SK-N-SH (cell line): ENCODE results near the gene KDM5C. TPM values are rescaled to one million over a fixed set of nuclear protein-coding genes. Genes with fewer than 3 reads are reported as not detected.

Experiments
- CTCF ChIA-PET: fragments of 300-600, 350-600 bp; formaldehyde crosslinking; extraction: SDS; loops from one replicate; lab custom pipeline; 2021; lab: Yijun Ruan, JAX
- POLR2A ChIA-PET: fragments of 350-600 bp; sonication (Branson Sonifier 250); formaldehyde crosslinking; extraction: SDS; loops from one replicate; lab custom pipeline; 2020; ENCODE audit warnings: antibody characterized with exemption, inconsistent platforms; lab: Yijun Ruan, JAX
- DNase-seq: peaks from one replicate; pipeline ENCODE4 v3.0.0; 2012
- H2AFZ ChIP-seq: fragments of 200-600 bp; sonication (generic); 2 replicates; pipeline ENCODE4 v1.8.1; 2016; ENCODE audit warnings: antibody characterized with exemption, mild to moderate bottlenecking, low read depth
- H3F3A ChIP-seq: fragments of 200-600 bp; sonication (generic); replicated peaks from 2 replicates; pipeline ENCODE3; 2016; ENCODE audit warnings: antibody characterized with exemption, mild to moderate bottlenecking; ENCODE audit not compliant: insufficient read depth
- H3K27ac ChIP-seq, 2 experiments: fragments of 200-500 bp in 1 of 2; fragments of 200-600 bp in 1 of 2; sonication (Bioruptor generic) in 1 of 2; sonication (generic), shearing (Covaris generic) in 1 of 2; 2 replicates each; pipeline versions ENCODE4 v1.5.1 to v1.6.1; 2014 to 2016; ENCODE audit warnings: low read depth in 2 of 2, inconsistent platforms in 1 of 2, low read length in 1 of 2, mild to moderate bottlenecking in 1 of 2, mixed read lengths in 1 of 2
- H3K27me3 ChIP-seq: fragments of 200-600 bp; sonication (generic), shearing (Covaris generic); 2 replicates; pipeline ENCODE4 v1.6.1; 2016; ENCODE audit warnings: mixed run types; ENCODE audit not compliant: insufficient read depth
- H3K36me3 ChIP-seq, 2 experiments: fragments of 200-500 bp in 1 of 2; fragments of 200-600 bp in 1 of 2; sonication (Bioruptor generic) in 1 of 2; sonication (generic) in 1 of 2; replicated peaks in 1 of 2; 2 replicates each; pipeline versions ENCODE3 to v1.5.1; 2014 to 2016; ENCODE audit warnings: low read length in 1 of 2, mild to moderate bottlenecking in 1 of 2; ENCODE audit not compliant: insufficient read depth in 2 of 2, control insufficient read depth in 1 of 2
- H3K4me1 ChIP-seq, 2 experiments: fragments of 200-500 bp in 1 of 2; fragments of 200-600 bp in 1 of 2; sonication (Bioruptor generic) in 1 of 2; sonication (generic), shearing (Covaris generic) in 1 of 2; 2 replicates each; pipeline versions ENCODE4 v1.5.1 to v1.6.1; 2014 to 2016; ENCODE audit warnings: low read depth in 1 of 2, low read length in 1 of 2, mixed run types in 1 of 2; ENCODE audit not compliant: insufficient read depth in 2 of 2, control insufficient read depth in 1 of 2
- H3K4me2 ChIP-seq: fragments of 200-600 bp; sonication (generic), shearing (Covaris generic); 2 replicates; pipeline ENCODE4 v1.6.1; 2017; ENCODE audit warnings: mixed run types
- H3K4me3 ChIP-seq, 2 experiments: fragments of 200-500 bp in 1 of 2; fragments of 200-600 bp in 1 of 2; sonication (Bioruptor generic) in 1 of 2; sonication (generic), shearing (Covaris generic) in 1 of 2; 2 replicates each; pipeline versions ENCODE4 v1.5.1 to v1.8.1; 2014 to 2016; ENCODE audit warnings: low read depth in 2 of 2, inconsistent platforms in 1 of 2, low read length in 1 of 2, mild to moderate bottlenecking in 1 of 2, mixed read lengths in 1 of 2, moderate library complexity in 1 of 2
- H3K79me2 ChIP-seq: fragments of 200-600 bp; sonication (generic); 2 replicates; pipeline ENCODE4 v1.8.1; 2017; ENCODE audit warnings: mild to moderate bottlenecking; ENCODE audit not compliant: insufficient read depth
- H3K9ac ChIP-seq: fragments of 200-600 bp; sonication (generic); 2 replicates; pipeline ENCODE4 v1.6.1; 2017; ENCODE audit warnings: mixed run types
- H3K9me2 ChIP-seq: fragments of 200-600 bp; sonication (generic); 2 replicates; pipeline ENCODE4 v1.6.1; 2017; ENCODE audit warnings: mixed run types
- H3K9me3 ChIP-seq: fragments of 200-600 bp; sonication (generic); 2 replicates; pipeline ENCODE4 v1.6.1; 2017; ENCODE audit warnings: mixed run types, mild to moderate bottlenecking, moderate library complexity
- H4K20me1 ChIP-seq: fragments of 200-600 bp; sonication (generic); 2 replicates; pipeline ENCODE4 v1.6.1; 2017; ENCODE audit warnings: mild to moderate bottlenecking, mixed run types; ENCODE audit not compliant: insufficient read depth
- EP300 ChIP-seq, 2 experiments: IDR thresholded peaks; 2 replicates each; pipeline versions ENCODE4 v1.4.0 to v1.6.1; 2012; ENCODE audit warnings: borderline replicate concordance in 1 of 2, low read depth in 1 of 2, low read length in 1 of 2
- EZH2phosphoT487 ChIP-seq: fragments of 200-600 bp; sonication (generic); IDR thresholded peaks from 2 replicates; pipeline ENCODE4 v1.6.1; 2017; ENCODE audit warnings: low read depth, mixed run types, mild to moderate bottlenecking, antibody characterized with exemption, moderate library complexity, borderline replicate concordance
- FOSL2 ChIP-seq: IDR thresholded peaks from 2 replicates; pipeline ENCODE4 v1.4.0; 2012; ENCODE audit warnings: low read depth, mild to moderate bottlenecking, moderate library complexity, borderline replicate concordance
- GABPA ChIP-seq: IDR thresholded peaks from 2 replicates; pipeline ENCODE4 v1.4.0; 2012; ENCODE audit warnings: low read depth, mild to moderate bottlenecking
- GATA2 ChIP-seq: sonication (generic); formaldehyde crosslinking; IDR thresholded peaks from 2 replicates; pipeline ENCODE4 v1.5.0; 2020; ENCODE audit warnings: mild to moderate bottlenecking, missing genetic modification reagents
- JUND ChIP-seq: IDR thresholded peaks from 2 replicates; pipeline ENCODE4 v1.4.0; 2012
- MAX ChIP-seq: IDR thresholded peaks from 2 replicates; pipeline ENCODE4 v1.4.0; 2012; ENCODE audit warnings: low read depth
- MXI1 ChIP-seq: IDR thresholded peaks from 2 replicates; pipeline ENCODE4 v1.6.1; 2012; ENCODE audit warnings: mild to moderate bottlenecking, low read depth, low read length, improper control_type of control experiment
- PBX3 ChIP-seq: IDR thresholded peaks from 2 replicates; pipeline ENCODE4; 2012
- RCOR1 ChIP-seq: fragments of 150-350 bp; IDR thresholded peaks from 2 replicates; pipeline ENCODE4 v1.6.1; 2017; ENCODE audit warnings: antibody characterized with exemption, low read length
- REST ChIP-seq: IDR thresholded peaks from 2 replicates; pipeline ENCODE4 v1.6.1; 2012; ENCODE audit warnings: mild to moderate bottlenecking, low read depth, low read length, moderate library complexity
- RXRA ChIP-seq: IDR thresholded peaks from 2 replicates; pipeline ENCODE4 v1.4.0; 2012; ENCODE audit warnings: low read depth, mild to moderate bottlenecking, borderline replicate concordance
- SIN3A ChIP-seq: IDR thresholded peaks from 2 replicates; pipeline ENCODE4 v1.6.1; 2012; ENCODE audit warnings: low read depth, mild to moderate bottlenecking, low read length, moderate library complexity, borderline replicate concordance
- SMC3 ChIP-seq: IDR thresholded peaks from 2 replicates; pipeline ENCODE4 v1.6.1; 2012; ENCODE audit warnings: low read depth, low read length, improper control_type of control experiment
- TEAD4 ChIP-seq: IDR thresholded peaks from 2 replicates; pipeline ENCODE4 v1.4.0; 2012; ENCODE audit warnings: mild to moderate bottlenecking, borderline replicate concordance; ENCODE audit not compliant: insufficient read depth
- USF1 ChIP-seq: IDR thresholded peaks from 2 replicates; pipeline ENCODE4 v1.4.0; 2012; ENCODE audit warnings: low read depth, borderline replicate concordance
- WGBS: methylation state at CpG from one replicate; pipeline ENCODE4 v1.1.6; 2017; ENCODE audit warnings: low lambda C conversion rate; 5-methylcytosine and 5-hydroxymethylcytosine counted together
- polyA plus RNA-seq, 3 experiments: library from polyadenylated mRNA; depleted of rRNA; stranded (reverse); fragments of >200 nt; gene quantifications; 2 replicates each; pipeline ENCODE4 v1.2.3, GENCODE V29; 2012

KDM5C gene
- polyA plus RNA-seq, 1 of the 3 experiments (the other 2 are of a cell fraction): 76.6 TPM

- CTCF ChIA-PET: interaction anchor here (1.2 kb wide), 1 partner anchor 17 kb away, joined by 3 read pairs; no protein-coding TSS in a partner anchor
- Histone ChIP-seq H3K4me3 (no peak overlapping the region), H3K4me2 (no peak overlapping the region), H3K4me1 (no peaks in the 10 kb centered on the region; a peak in 1 of 4 replicates), H2AFZ (no peak overlapping the region), H3K79me2 (no peaks in the 10 kb centered on the region; the same call in 1 of the 2 replicates), H3K9me2 (no peaks in the 10 kb centered on the region), H3K27ac (no peak overlapping the region)
- no peak for DNase-seq
- WGBS: 54% methylated on average over 5 of the region's 5 CpGs
- TF ChIP-seq EZH2phosphoT487 (no peak), REST (peak; percentile 63; the same call in 1 of the 2 replicates)
- TF ChIP-seq, all 33 proteins: peak for 1
- no peaks in the 10 kb centered on the region for H3F3A ChIP-seq
- peaks cover 14% of the 10 kb centered on the region; the same call in 1 of the 2 replicates for H3K27me3 ChIP-seq
- no peaks in the 10 kb centered on the region for H3K9me3 ChIP-seq
- POLR2A ChIA-PET: no interaction called here
- H3K36me3 ChIP-seq: no peaks in the 10 kb centered on the region
- H3K9ac ChIP-seq: no peak overlapping the region
- no peaks in the 10 kb centered on the region for H4K20me1 ChIP-seq
Measured at GRCh38 chrX:53230116-53230515, 5.1 kb upstream of the KDM5C start.

GRCh38 chrX:53227224-53227765 is 2.3 kb upstream of the KDM5C start:
- no peak overlapping the region for H3K4me2 ChIP-seq
- no peaks in the 10 kb centered on the region for H3K9me2 ChIP-seq
- H3F3A ChIP-seq: no peaks in the 10 kb centered on the region
- POLR2A ChIA-PET: no interaction called here
- H4K20me1 ChIP-seq: peaks cover 20% of the 10 kb centered on the region
- 57% methylated on average over 7 of the region's 7 CpGs for WGBS
- no peak overlapping the region for H3K9ac ChIP-seq
- H3K4me1 ChIP-seq: peaks cover 14 to 16% of the 10 kb centered on the region in 2 experiments
- H3K27me3 ChIP-seq: peaks cover 13% of the 10 kb centered on the region; the same call in 1 of the 2 replicates
- no peak overlapping the region for H3K4me3 ChIP-seq
- H3K9me3 ChIP-seq: no peaks in the 10 kb centered on the region
- peaks cover 28% of the 10 kb centered on the region for H3K79me2 ChIP-seq
- CTCF ChIA-PET: interaction anchor here (0.6 kb wide), 1 partner anchor 914 kb away, joined by 5 read pairs; no protein-coding TSS in a partner anchor
- H3K27ac ChIP-seq: no peak overlapping the region
- H3K36me3 ChIP-seq: peaks cover 0 to 3% of the 10 kb centered on the region in 2 experiments
- DNase-seq: no peak
- H2AFZ ChIP-seq: no peak overlapping the region
- TF ChIP-seq MXI1: no peak
- TF ChIP-seq PBX3: no peak
- TF ChIP-seq JUND: no peak
- TF ChIP-seq RXRA: no peak
- TF ChIP-seq SIN3A: no peak
- TF ChIP-seq USF1: no peak
- no peak for TF ChIP-seq SMC3
- no peak for TF ChIP-seq RCOR1
- no peak for TF ChIP-seq GATA2 (CRISPR knock-in tag)
- TF ChIP-seq REST: no peak
- TF ChIP-seq EP300 (IDR thresholded peaks at IDR 0.05; ENCODE audit: borderline replicate concordance in 1 of 2, low read depth in 1 of 2, low read length in 1 of 2): no peak
- TF ChIP-seq MAX: no peak
- no peak for TF ChIP-seq TEAD4
- no peak for TF ChIP-seq EZH2phosphoT487
- no peak for TF ChIP-seq GABPA
- TF ChIP-seq FOSL2: no peak
